Fibroblast of skin of left quadriceps (primary cell): Measurements from ENCODE around the gene CBFB.

ENCODE experiments used
- DNase-seq, 2 experiments: peaks; one replicate each; pipeline ENCODE4 v3.0.0-alpha.2; 2013; ENCODE audit warnings: low read depth in 2 of 2

CBFB gene

DNA sequence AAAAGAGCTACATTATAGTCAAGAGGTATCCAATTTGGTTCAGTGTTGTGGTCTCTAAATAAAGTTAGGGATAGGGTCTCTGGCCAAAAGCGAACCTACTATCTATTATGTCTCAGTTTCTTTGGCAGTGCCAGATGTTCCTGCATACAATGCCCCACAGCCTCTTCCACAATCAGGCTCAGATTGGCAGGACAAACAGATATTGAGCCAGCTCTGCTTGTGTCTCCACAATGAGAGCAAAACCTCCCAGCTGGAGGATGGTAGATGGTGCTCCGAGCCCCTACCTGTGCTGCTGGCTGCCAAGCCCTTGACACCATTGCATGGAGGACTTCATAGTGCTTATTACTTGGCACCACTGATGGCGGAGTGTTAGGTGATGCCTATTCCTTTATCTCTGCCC, 100.5 kb downstream of the CBFB start:
- no peak for DNase-seq

DNA sequence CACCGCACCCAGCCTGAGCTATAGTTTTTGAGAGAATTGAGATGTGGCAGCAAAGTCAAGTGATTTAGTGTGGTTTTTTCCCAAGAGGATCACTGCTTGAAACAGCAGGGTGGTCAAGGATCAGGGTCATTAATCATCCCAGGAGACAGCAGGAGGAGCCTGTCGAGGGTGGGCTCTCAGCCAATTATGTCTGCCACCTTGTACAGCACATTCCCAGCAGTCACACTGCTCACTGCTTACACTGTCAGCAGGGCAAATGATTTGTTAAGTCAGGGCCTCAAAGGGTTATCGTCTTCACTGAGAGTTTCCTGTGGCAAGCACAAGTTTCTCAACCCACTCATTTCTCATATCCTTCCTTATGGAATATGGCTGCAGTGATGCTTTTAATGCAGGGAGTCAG, 108.7 kb downstream of the CBFB start:
- DNase-seq: no peak

DNA sequence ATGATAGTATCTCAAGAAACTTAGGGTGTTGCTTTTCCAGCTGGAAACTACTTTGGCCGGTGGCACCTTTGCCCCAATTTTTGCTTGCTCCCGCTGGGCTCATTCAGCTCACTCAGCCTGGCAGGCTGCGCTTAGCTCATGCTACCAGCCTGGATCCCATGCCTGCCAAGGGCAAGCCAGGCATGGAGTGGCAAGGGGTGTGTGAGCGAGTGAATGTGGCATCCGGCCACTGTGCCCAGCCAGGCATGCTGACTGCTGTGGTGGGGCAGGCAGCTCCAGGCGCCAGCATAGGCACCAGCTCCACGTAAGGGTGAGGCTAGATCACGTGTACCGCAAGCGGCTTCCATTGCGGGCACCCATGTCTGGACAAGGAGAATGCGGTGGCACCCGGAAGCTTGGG, 112.4 kb downstream of the CBFB start:
- no peak for DNase-seq

DNA sequence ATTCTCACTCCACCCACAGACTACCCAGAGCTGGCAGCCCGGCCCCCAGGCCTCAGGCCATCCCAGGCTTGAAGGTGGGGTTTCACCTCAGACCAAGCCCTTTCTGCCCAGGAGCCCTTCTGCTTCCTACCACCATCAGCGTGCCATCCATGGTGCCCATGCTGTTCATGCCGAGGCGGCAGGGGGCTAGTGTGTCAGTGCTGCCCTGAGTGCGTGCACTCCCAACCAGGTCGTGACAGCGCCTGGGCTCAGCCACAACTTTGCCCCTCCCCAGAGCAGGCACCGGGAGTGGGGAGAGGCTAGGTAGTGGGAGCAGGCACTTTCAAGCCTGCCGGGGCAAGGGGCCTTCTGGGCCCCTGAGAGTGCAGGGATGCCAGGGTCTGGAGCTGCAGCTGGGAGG, 113.4 kb downstream of the CBFB start:
- DNase-seq: no peak

DNA sequence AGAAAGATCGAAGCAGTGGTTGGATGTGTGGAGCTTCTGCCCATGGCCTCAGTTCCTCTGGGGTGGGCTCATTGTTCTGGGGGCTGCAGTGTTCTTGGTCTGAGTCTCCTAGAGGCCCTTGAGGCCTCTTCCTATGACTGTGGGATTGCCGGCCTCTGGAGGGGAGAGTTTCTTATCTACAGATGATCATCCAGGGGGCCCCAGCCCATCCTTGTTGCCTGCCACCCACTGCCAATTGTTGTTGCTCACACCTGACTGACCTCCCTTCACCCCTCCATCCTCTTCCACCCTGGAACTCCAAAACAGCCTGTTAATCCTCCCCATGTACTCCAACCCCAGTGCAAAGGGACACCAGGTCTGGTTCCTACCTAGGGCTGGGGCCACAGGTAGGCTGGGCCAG, 116.0 kb downstream of the CBFB start:
- DNase-seq: no peak

DNA sequence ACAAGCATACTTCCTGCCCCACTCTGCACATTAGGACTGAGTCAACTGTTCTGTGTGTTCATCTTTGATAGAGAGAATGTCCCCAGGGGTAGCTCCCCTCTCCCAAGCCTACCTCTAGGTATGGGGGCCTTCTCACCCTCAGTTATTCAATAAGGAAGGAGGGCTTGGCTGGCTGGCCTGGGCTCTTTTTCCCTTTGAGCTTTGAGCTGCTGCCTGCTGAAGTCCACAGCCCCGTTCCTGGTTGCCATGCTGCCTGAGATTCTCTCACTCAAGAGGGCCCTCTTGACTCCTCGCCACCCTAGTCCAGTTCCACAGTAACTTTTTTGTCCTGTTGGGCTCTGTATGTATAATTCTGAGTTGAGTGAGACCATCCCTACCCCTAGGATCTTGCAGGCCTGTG, 116.8 kb downstream of the CBFB start:
- DNase-seq: no peak

DNA sequence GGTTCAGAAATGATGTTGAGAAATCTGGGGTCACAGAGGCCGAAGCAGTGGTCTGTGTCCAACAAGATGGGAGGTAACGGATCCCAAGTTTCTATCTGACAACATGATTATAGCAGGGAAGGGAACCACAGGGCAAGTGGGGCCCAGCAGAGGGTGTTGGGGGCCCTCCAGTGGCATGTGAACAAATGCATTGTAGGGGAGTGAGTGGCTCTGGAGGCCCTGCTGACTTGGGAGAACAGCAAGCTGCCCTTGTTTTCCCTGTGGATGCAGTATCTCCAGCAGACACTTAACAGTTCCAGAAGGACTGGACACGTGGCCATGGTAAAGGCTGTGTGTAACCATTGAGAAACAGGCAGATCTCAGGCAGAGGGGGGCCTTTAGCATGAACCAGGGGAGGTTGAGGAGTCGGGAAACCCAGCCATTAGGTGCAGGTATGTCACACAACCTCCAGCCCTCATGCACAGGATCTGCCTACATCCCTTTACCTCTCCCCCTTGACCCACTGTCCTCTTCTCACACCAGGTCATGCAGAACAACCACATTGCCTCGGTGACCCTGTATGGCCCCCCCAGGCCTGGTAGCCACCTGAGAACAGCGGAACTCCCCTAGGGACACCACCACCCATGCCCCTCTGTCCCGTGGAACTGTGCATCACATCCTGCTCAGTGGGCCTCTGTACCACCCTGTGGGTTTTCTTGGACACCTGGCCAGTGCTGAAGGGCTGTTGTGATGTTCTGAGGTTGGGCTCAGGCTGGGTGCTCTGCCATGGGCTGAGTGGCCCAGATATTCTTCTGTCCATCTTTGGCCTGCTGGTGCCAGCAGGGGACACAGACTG, 117.8 kb downstream of the CBFB start:
- DNase-seq: no peak

DNA sequence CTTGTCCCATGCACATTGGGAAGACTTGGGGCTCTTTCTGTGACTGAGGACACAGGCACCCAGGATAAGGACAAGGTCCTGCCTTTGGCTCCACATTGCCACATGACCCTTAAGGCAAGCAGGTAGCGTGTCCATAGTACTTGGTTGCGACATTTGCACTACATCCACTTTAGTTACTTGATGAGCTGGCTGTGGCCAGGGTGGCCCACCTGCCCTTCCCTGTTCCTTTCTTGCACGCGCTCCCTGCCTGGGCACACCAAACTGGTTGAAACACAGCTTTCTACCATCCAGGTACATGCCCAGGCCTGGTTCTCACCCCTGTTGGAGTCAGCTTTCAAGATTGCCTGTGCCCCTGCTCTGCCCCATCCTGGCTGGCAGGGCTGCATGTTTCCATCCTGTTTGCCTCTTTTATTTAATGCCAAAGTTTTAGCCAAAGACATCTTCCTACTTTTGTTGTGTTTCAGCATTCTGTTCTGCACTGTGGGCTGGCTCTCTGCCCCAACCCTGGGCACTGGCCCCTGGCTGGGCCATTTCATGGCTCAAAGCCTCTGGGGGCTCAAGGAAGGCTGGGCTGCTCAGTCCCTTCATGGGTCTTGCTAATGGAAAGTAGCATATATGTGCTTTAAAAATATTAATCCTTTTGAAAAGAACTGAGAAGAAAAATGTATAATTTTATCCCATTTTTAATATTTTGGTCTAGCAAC, 118.6 kb downstream of the CBFB start:
- no peak for DNase-seq

DNA sequence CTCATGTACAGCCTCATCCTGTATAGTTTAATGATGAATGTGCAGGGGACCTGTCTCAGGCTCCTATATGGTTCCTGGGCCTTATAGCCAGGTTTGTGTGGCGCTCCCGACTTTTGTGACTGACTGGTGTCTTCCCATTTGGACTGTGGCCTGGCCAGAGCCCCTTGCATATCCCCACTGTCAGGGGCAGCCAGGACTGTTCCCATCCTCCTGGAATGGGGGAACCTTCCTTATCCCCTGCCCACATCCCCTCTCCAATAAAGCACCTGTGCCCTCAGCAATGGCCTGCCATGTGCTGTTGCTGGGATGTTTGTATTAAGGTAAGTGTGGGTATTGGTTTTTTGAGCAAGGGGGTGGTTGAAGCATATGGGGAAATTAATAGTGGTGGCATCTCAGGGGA, 119.3 kb downstream of the CBFB start:
- DNase-seq: no peak

DNA sequence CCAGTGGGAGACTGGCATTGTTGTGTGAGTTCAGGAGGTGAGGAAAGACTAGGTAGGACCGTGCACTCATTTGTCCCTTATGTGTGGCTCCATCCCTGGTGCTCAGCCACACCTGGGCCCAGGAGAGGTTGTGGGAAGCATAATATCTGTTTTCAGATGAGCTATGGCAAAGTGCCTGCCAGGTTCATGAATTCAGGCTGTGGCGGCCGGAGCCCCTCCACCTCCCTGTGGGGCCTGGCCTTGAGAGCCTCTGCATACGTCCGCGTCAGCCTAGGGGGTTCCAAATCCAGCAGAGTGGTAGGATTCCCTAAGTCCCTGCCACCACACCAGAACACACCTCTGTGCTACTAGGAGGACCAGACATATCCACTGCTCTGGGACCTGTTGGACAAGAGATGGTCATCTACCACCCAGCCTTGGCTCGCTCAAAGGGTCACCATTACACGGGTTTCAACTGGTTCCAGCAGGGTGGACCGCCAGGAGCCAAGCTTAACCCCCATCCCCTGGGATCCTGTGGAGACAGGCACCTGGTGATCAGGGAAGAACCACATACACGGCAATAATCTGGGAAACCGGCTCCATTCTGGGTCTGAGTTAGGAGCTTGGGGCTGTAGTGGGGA, 119.8 kb downstream of the CBFB start:
- DNase-seq: no peak

DNA sequence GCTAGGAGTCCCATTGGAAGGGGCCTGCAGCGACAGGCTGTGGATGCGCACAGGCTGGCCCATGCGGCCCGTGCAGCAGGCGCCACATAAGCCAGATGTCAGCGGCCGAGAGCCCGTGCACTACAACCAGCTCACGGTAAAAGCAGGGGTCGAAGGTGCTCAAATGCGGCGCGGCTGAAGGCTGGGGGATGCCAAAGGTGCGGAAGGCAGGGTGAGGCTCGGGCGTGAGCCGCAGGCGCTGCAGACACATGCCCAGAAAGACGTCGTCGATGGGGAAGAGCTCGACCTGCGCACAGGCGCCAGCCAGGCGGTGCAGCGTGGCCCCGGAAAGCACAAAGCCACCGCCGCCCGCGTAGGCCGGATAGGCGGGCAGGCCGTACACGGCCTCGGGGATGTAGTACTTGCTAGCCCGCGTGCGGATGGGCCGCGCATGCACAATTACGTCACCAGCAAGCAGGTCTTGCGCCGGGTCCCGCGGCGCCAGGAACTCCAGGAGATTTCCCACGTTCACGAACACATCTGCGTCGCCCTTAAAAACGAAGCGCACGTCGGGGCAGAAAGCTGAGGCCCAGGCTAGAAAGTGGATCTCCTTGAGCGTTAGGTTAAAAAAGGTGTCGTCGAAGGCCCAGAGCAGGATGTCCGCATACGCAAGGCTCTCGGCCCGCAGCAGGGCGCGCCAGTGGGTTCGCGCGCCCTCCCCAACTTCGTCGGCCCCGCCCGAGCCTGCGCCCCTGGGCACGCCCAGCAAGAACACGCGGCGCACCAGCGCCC, 120.5 kb downstream of the CBFB start:
- no peak for DNase-seq

DNA sequence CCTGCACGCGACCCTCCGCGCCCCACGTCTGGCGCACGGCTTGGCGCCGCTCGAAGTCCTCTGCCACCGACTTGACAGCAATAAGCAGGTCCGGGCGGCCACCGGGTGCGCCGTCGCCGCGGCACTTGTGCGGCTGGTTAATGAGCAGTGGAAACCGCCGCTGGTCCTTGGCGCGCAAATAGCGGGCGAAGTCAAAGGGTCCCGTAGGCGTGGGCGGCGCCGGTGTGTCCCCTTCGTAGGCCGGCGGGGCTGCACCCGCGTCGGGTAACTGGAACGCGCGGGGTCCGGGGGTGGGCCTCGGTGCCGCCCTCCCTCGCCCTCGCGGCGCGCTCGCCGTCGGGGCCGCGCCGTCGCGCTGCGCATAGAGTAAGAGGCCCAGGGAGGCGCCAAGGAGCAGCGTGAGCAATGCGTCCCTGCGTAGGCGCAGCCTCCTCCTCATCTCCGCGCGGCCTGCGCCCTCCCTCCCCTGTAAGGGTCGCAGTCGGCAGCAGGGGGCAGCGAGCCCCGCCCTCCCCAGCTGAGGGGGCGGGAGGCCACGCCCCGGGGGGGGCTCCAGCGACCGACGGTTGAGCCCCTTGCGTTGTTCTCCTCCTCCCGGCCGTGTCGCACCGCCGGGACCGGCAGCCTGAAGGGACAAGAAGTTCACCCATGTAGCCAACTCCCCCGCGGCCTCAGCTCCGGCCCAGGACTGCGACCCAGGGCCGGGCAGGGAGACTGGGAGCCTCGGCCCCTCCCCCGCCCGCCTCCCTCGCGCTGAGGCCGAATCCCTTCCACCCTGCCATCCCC, 121.3 kb downstream of the CBFB start:
- no peak for DNase-seq
